GM19328 (cell line): ENCODE data around the gene CGAS.
A peak's percentile ranks its signal among the peaks of the same experiment; 100 is the strongest.
"Not testable (repeated sequence)": the region's sequence is repeated elsewhere in the genome, so short reads cannot be mapped to it uniquely, and the experiment has no call there.

Experiments used
- ATAC-seq: cut with Tn5 transposase; IDR thresholded peaks from one replicate; pipeline ENCODE4 v1.9.1; 2021; ENCODE audit warnings: mild to moderate bottlenecking, moderate library complexity; ENCODE audit not compliant: unreplicated experiment

Gene CGAS

DNA sequence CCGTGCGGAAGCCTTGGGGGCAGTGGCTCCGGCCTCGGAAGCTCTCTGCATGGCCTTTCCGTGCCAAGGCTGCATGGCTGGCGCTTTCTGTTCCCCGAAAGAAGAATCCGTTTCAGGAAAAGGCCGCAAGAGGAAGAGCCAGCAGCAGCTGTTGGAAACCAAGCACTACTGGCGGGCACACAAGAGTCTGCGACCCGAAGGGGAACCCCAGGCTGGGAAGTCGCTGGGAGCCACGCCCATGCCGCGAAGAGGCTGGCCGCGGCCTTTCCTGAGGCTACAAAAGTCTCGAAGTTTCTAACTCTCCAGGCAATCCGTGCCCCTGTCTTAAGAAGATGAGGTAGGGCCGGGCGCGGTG, at the start of gene CGAS:
CGAS (minus strand) TSS at position 191 of the 355 bp plus-strand sequence; CDS start at position 75, 116 bp downstream.
- ATAC-seq, result peak; percentile 46

DNA sequence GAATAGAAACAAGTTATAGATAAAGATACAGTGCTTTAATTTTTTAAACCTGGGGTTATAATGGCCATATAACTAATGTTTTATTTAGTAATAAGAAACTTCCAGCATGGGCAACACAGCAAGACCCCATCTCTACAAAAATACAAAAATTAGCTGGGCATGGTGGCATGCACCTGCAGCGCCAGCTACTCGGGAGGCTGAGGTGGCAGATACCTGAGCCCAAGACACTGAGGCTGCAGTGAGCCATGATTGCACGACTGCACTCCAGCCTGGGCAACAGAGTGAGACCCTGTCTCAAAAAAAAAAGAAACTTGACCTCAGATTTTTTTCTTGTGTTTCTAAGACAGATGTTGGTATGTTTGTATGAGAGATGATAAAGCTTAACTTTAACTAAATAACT, 45.8 kb upstream of the CGAS start:
- ATAC-seq, result no peak

DNA sequence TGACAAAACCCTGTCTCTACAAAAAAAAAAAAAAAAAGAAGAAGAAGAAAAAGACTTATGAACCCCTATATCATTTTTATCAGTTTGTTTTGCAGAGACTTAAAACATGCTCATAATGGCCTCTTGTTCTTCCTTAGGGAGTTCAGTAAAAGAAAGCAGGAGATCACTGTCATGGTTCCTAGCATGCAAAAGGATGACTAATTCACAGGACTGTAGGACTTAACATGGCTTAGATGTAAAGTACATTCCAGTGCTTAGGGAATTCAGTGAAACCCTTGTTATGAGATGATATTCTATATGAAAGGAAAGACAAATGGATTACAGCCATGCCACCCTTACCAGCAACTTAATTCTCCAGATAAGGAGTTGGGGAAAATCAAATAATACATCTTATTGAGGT, 39.3 kb upstream of the CGAS start:
- no peak for ATAC-seq

GRCh38 chr6:73487473-73487872, 35.4 kb upstream of the CGAS start:
- ATAC-seq, result no peak

DNA sequence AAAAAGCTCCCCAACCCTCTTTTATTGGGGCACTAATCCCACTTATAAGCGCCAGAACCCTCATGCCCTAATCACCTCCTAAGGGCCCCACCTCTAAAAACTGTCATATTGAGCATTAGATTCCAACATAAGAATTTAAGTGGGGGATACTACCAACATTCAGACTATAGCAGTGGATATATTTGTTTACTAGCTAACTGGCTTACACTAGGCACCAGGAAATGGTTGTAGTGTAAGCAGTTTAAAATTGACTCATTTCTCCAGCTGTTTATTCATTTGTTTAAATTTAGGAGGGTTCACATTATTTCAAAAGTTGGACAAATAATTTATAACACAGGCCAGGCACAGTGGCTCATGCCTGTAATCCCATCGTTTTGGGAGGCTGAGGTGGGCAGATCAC, 32.3 kb upstream of the CGAS start:
- no peak for ATAC-seq

DNA sequence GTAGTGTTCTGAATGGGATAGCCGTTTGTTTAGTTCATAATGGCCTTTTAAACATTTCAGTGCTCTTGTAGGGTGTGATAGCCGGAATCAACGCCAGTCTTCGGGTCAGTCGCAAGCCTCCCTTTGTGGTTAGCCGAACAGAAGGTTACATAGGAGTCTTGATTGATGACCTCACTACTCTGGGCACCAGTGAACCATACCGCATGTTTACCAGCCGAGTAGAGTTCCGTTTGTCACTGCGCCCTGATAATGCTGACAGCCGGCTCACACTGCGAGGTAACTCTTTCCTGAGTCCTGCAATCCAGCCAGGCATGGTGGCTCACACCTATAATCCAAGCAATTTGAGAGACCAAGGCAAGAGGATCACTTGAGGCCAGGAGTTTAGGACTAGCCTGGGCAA, 29.9 kb upstream of the CGAS start:
- no peak for ATAC-seq

DNA sequence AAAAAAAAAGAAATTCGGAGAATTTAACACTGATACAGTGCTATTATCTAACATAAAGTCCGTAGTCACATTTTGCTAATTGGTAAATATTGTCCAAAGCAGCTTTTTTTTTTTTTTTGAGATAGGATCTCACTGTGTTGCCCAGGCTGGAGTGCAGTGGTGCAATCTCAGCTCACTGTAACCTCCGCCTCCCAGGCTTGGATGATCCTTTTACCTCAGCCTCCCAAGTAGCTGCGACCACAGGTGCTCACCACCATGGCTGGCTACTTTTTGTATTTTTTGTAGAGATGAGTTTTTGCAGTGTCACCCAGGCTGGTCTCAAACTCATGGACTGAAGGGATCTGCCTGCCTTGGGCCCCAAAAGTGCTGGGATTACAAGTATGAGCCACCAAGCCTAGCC, 25.3 kb upstream of the CGAS start:
- no peak for ATAC-seq

DNA sequence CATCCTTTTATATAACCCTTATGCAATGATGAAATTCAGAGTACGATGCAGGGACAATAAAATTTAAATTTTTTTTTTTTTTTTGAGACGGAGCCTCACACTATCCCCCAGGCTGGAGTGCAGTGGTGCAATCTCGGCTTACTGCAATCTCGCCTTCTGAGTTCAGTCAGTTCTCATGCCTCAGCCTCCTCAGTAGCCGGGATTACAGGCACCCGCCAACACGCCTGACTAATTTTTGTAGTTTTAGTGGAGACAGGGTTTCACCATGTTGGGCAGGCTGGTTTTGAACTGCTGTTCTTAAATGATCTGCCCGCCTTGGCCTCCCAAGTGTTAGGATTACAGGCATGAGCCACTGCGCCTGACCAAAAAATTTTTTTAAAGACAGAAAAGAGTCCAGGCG, 24.6 kb upstream of the CGAS start:
- ATAC-seq, result no peak

GRCh38 chr6:73471686-73472290, 19.7 kb upstream of the CGAS start:
- peak; percentile 92 for ATAC-seq

DNA sequence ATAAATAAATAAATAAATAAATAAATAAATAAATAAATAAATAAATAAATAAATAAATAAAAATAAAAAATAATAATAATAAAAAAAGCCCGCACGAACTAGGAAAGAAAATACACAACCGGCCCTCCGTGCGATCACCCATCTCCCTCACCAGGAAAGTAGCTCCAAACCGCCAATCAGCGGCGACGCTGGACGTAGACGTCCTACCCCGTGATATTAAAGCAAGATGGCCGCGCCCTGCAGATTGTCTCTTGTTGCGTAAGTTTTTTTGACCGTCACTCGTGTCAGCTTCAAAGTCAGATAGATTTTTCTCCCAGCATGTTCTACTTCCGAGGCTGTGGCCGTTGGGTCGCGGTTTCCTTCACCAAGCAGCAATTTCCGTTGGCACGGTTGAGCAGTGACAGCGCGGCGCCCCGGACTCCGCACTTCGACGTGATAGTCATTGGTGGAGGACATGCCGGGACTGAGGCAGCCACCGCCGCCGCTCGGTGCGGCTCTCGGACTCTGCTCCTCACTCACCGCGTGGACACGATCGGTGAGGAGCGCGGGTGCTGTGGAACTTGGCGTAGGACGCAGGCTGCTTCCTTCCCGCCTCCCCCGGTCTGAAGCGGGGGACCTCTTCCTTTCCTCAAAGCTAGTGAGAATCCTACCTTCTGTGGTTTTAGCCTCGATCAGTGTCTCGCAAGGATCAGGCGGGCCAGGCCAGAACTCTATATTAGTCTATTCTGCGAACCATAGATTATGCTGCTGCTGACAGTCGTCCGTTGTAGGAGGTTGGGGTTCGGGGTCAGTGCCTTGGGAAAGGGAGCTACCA, 9.6 kb upstream of the CGAS start, which contains the start of gene MTO1:
MTO1 (plus strand) TSS at position 201 of the 814 bp plus-strand sequence; CDS start at position 319, 118 bp downstream.
- peak; percentile 96 for ATAC-seq

DNA sequence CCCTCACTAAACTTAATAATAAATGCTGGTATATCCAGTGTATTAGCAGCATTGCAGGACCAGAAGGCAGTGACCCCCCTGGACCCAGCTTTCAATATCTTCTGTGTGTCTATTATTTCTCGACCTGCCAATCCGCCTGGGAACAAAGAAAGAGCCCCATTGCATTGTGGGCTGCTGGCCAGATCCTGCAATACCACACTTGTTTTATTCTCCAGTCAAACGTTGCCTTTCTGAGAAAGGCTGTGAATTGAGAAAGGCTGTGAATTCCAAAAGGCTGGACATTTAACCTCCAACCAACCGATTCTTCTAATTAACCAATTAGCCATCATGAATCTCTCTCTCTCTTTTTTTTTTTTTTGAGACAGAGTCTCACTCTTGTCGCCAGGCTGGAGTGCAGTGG, 8.0 kb upstream of the CGAS start:
- ATAC-seq, result no peak

DNA sequence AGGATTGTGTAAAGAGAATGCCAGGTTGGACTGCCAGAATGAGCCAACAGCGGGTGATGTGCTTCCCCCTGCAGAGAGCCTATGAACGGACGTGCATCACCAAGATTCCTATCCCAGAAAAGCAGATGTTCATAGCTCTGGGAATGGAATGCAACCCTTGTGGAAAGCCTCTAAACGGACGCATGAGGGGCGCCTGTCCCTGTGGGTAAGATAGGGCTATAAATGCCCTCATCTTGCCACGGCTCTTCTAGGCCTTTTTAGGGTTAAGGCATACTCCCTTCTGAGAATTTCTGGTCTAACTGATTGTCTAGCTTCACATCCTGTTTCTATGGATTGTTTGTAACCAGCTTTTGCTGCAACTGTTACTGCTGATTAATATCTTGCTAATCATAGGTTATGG, 7.4 kb upstream of the CGAS start:
- not testable (repeated sequence) for ATAC-seq

GRCh38 chr6:73455865-73456629, 4.0 kb upstream of the CGAS start:
- no peak for ATAC-seq

GRCh38 chr6:73451223-73452106, 632 bp downstream of the CGAS start:
- peak; percentile 49 for ATAC-seq

- no peak for ATAC-seq
Observed at GRCh38 chr6:73443555-73443954, 8.5 kb downstream of the CGAS start.

- ATAC-seq, result no peak
Observed at GRCh38 chr6:73435236-73435635, 16.9 kb downstream of the CGAS start.

DNA sequence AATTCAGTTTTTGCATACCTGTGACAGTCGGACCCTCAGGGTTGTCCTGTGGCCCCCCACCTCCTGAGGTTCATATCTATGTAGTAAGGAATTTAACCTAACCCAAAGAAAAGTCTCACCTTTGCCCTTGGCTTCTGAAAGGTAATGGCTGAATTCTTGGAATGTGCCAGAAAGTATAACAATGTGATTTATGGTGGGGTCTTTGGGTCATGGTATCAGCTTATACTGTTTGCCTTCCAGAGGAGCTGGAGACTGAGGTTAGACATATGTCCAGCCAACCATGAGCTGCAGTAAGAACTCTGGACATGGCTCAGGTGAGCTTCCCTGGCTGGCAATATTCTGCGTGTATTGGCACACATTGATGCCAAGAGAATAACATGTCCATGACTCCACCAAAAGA, 30.6 kb downstream of the CGAS start:
- no peak for ATAC-seq

- no peak for ATAC-seq
Observed at GRCh38 chr6:73418081-73418741, 33.9 kb downstream of the CGAS start.

DNA sequence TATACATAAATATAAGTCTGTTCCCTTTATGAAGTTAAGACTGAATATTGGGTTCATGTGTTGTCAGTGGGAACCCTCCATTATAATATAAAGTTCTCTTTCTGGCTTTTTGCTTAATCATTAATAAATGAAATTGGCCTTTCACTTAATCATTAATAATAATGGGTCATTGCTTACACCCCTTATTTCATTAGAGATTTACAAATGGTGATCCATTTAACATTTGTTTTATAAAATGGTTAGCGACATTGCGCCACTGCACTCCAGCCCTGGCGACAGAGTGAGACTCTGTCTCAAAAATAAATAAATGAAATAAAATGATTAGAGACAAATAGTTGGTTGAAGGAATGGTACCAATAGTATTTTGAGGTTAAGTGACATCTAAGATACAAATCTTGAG, 39.0 kb downstream of the CGAS start:
- no peak for ATAC-seq

DNA sequence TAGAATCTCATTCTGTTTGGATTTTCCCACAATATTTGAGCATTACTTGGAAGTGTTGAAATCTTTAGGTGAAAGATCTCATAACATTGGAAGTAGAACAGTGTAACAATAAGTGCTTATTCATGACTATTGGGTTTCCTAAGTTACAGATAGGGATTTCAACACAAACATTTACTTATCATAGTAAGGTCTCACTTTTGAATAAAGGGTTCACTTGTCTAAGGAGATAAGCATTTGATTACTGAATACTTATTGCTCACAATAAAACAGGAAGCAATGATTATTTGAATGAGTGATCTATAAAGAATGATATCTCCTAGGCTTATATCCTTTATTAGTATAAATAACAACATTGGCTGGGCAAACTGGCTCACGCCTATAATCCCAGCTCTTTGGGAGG, 42.7 kb downstream of the CGAS start:
- ATAC-seq, result no peak
